ENCODE results near the gene ERCC6L2.

The ERCC6L2 gene

DNA sequence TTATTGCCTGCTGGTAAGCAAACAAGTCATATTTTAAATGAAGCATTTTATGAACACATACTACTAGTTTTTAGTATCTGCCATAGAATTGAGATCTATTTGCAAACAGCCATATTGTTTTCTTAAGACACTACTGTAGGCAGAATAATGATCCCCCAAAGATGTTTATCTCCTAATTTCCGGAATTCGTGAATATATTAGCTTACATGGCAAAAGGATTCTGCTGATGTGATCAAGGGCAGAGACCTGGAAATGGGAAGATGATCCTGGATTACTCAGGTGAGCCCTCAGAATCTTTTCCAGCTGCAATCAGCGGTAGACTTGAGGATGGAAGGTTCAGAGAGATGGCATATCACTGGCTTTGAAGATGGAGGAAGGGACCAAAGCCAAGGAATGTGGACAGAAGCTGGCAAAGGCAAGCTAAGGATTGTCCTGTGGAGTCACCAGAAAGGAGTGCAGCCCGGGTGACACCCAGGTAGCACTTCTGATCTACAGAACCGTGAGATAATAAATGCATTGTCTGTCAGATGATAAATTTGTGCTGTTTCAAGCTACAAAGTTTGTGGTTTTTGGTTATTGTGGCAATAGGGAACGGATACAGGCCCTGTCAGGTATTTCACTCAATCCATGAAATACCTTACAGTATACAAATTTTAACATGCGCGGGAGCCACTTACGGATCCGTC is 1.0 kb upstream of the ERCC6L2 start:
- no peak overlapping the region for H3K4me3 ChIP-seq (ENCODE audit: low read depth, low read length)
- DNase-seq (ENCODE audit: low read depth, low spot score), result no peak
- ChIA-PET CTCF (interaction anchor here (0.8 to 1.2 kb wide), 4 partner anchors 8 to 79 kb away, joined by 3 read pairs; no protein-coding TSS in a partner anchor), POLR2A (interaction anchor here (0.7 to 1.6 kb wide), 3 partner anchors 17 to 143 kb away, joined by 3 to 4 read pairs (median 3); no protein-coding TSS in a partner anchor)
- TF ChIP-seq CTCF (IDR thresholded peaks at IDR 0.05; ENCODE audit: insufficient read depth, low read length, missing control alignments), result no peak

DNA sequence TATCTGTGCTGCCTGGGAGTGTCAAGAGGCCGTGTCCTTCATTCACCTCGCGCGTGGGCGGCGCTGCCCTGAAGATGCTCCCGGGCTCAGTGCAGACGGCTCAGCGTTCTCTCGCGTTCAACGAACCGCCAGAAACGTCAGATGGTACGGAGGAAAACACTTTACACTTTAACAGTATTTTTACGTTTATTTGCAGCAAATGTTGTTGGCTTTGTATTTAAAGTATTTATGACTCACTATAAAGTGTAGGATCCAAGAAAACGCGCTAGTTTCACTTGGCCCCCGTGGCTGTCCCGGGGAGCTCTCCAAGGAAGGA is 544 bp upstream of the ERCC6L2 start:
- CTCF ChIA-PET, result interaction anchor here (0.8 to 1.2 kb wide), 3 partner anchors 8 to 80 kb away, joined by 3 read pairs; no protein-coding TSS in a partner anchor
- no peak overlapping the region for H3K4me3 ChIP-seq (ENCODE audit: low read depth, low read length)

DNA sequence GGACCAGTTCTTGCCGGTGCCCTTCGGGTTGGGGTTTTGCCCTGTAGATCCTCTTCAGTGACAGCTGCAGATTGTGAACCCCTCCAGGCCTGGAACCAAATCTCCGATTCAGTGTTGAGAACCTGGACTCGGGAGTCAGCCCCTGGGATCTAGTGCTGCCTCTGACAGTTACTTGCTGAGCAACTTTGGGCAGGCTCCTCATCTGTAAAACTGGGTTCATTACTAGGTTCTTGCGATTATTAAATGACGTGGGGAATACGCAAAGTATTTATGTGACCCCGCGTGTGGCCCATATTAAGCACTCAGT is 600 bp downstream of the ERCC6L2 start:
- ChIA-PET POLR2A (interaction anchor here (0.6 kb wide), 1 partner anchor 8 kb away, joined by 3 read pairs; no protein-coding TSS in a partner anchor), CTCF (interaction anchor here (1.3 kb wide), 1 partner anchor 142 kb away, joined by 3 read pairs; no protein-coding TSS in a partner anchor)
- no peak overlapping the region for H3K4me3 ChIP-seq (ENCODE audit: low read depth, low read length)
- no peak for DNase-seq (ENCODE audit: low read depth, low spot score)
- TF ChIP-seq CTCF (IDR thresholded peaks at IDR 0.05; ENCODE audit: insufficient read depth, low read length, missing control alignments), result no peak

More for the DNA sequence above, 544 bp upstream of the ERCC6L2 start:
- no peak for TF ChIP-seq CTCF (IDR thresholded peaks at IDR 0.05; ENCODE audit: insufficient read depth, low read length, missing control alignments)
- POLR2A ChIA-PET, result interaction anchor here (0.7 to 1.6 kb wide), 3 partner anchors 17 to 78 kb away, joined by 3 to 4 read pairs (median 3); no protein-coding TSS in a partner anchor
- no peak for DNase-seq (ENCODE audit: low read depth, low spot score)

DNA sequence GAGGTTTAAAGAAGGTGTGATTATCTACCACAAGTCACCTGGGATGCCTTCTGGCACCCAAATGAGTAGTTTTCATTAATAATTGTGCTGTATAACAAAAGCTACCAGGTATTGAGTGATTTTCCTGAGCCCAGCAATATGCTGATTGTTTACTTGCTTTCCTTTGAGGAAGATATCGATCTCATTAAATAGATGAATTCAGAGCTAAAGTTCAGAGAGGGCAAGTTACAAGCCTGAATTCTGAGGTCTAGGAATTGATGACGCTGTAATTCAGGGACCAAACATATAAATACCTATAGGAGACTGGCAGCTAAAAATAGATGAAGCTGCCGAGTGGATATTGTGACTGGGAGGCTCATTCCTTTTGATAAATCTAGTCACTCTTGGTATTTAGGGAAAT is 1.1 kb downstream of the ERCC6L2 start:
- DNase-seq (ENCODE audit: low read depth, low spot score), result no peak
- ChIA-PET CTCF (interaction anchor here (1.3 kb wide), 1 partner anchor 142 kb away, joined by 3 read pairs; no protein-coding TSS in a partner anchor), POLR2A (no interaction called here)
- no peak overlapping the region for H3K4me3 ChIP-seq (ENCODE audit: low read depth, low read length)
- no peak for TF ChIP-seq CTCF (IDR thresholded peaks at IDR 0.05; ENCODE audit: insufficient read depth, low read length, missing control alignments)

- no peak for DNase-seq (ENCODE audit: low read depth, low spot score)
- no peak for TF ChIP-seq CTCF (IDR thresholded peaks at IDR 0.05; ENCODE audit: insufficient read depth, low read length, missing control alignments)
- CTCF ChIA-PET, result no interaction called here
- POLR2A ChIA-PET, result no interaction called here
- no peak overlapping the region for H3K4me3 ChIP-seq (ENCODE audit: low read depth, low read length)
These were observed 2.5 kb downstream of the ERCC6L2 start for GRCh38 chr9:95877984-95878383.

DNA sequence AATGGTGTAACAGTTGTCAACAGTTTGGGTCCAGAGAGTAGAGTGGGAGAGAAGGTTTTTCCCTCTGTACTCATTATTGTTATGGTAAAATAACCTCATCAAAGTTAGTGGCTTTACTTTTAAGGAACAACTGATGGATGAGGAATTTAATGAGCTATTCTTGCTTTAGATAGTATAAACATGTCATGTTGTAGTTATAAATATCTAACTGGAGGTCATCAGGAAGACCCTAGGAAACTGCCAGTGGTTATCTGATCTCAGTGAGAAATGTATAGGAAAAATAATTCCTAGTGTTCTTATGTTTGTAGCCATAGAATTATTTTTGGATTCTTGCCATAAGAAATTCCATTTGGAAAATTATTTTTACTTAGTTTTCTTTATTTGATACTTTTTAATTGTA is 4.1 kb downstream of the ERCC6L2 start:
- TF ChIP-seq CTCF (IDR thresholded peaks at IDR 0.05; ENCODE audit: insufficient read depth, low read length, missing control alignments), result no peak
- no peak overlapping the region for H3K4me3 ChIP-seq (ENCODE audit: low read depth, low read length)
- DNase-seq (ENCODE audit: low read depth, low spot score), result no peak
- CTCF ChIA-PET, result no interaction called here
- POLR2A ChIA-PET, result no interaction called here

Measured in AG04449 (cell line).